Measurements from ENCODE around the gene CD40.

DNA sequence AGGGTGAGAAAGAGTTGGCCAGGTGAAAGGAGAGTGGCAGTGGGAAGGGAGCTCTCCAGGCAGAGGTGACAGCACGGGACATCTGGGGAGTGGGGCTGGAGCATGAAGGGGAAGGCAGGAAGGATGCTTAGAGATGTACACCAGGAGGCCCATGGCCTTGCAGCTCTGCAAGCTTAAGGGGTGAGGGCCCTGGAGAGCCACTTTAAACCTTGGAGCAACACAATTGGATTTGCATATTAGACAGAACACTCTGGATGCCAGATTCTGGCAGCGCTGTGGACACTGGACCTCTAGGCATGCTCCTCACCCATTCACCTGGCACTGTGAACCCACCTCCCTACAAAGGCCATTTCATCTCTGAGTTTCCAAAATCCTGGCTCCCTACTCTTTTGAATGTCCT lies 3.7 kb upstream of the CD40 start:
- TF ChIP-seq, protein P1, sequence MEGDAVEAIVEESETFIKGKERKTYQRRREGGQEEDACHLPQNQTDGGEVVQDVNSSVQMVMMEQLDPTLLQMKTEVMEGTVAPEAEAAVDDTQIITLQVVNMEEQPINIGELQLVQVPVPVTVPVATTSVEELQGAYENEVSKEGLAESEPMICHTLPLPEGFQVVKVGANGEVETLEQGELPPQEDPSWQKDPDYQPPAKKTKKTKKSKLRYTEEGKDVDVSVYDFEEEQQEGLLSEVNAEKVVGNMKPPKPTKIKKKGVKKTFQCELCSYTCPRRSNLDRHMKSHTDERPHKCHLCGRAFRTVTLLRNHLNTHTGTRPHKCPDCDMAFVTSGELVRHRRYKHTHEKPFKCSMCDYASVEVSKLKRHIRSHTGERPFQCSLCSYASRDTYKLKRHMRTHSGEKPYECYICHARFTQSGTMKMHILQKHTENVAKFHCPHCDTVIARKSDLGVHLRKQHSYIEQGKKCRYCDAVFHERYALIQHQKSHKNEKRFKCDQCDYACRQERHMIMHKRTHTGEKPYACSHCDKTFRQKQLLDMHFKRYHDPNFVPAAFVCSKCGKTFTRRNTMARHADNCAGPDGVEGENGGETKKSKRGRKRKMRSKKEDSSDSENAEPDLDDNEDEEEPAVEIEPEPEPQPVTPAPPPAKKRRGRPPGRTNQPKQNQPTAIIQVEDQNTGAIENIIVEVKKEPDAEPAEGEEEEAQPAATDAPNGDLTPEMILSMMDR (IDR thresholded peaks at IDR 0.05), result no peak
- no peak for TF ChIP-seq POLR2A (IDR thresholded peaks at IDR 0.05)
